OCI-LY1 (cell line): Measurements from ENCODE around the gene POU2F1.

Source experiments
- EZH2 ChIP-seq: fragments of 200-600 bp; sonication (generic), shearing (Covaris generic); IDR thresholded peaks from 2 replicates; pipeline ENCODE4 v1.8.0; 2017; ENCODE audit warnings: borderline replicate concordance, mixed run types, mild to moderate bottlenecking, antibody characterized with exemption, low read length, moderate library complexity, mixed read lengths
- TF ChIP-seq, protein P1 (sequence below): fragments of 200-600 bp; sonication (generic), shearing (Covaris generic); IDR thresholded peaks from 2 replicates; pipeline ENCODE4 v1.5.1; 2017; ENCODE audit warnings: mild to moderate bottlenecking, antibody characterized with exemption, low read length, moderate library complexity, mixed read lengths

DNA sequence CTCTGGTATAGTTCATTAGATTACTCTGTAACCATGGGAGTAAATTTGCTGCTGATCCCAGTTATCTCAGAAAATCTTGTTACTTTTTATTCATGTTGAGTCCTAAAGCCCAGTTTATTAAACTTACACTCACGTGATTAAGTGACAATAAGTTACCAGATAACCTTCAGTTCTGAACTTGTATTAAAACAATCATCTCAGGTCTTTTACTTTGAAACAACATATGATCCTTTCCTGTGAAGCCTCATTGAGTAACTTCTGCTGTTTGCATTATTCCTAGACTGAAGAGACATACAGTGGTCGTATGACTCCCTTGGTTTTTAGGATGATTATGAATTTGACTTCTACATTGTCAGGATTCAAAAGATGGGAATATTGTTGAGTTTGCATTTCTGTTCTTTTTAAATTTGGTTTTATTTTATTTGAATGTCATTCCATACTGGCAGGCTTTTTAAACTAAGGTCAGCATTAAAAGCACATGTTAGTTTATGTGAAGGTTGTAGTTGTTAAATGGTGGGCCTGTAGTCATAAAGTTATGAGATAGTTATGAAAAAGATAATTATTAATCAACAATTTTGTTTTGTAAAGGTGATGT lies 179.8 kb downstream of the POU2F1 start:
- TF ChIP-seq, protein P1, sequence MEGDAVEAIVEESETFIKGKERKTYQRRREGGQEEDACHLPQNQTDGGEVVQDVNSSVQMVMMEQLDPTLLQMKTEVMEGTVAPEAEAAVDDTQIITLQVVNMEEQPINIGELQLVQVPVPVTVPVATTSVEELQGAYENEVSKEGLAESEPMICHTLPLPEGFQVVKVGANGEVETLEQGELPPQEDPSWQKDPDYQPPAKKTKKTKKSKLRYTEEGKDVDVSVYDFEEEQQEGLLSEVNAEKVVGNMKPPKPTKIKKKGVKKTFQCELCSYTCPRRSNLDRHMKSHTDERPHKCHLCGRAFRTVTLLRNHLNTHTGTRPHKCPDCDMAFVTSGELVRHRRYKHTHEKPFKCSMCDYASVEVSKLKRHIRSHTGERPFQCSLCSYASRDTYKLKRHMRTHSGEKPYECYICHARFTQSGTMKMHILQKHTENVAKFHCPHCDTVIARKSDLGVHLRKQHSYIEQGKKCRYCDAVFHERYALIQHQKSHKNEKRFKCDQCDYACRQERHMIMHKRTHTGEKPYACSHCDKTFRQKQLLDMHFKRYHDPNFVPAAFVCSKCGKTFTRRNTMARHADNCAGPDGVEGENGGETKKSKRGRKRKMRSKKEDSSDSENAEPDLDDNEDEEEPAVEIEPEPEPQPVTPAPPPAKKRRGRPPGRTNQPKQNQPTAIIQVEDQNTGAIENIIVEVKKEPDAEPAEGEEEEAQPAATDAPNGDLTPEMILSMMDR, result no peak
- TF ChIP-seq EZH2, result no peak
